Stomach (tissue), 9 donors: Measurements from ENCODE around the gene GNLY. TPM values are rescaled to one million over a fixed set of nuclear protein-coding genes. Genes with fewer than 3 reads are reported as not detected.

Source experiments
- DNase-seq, 2 donors: peaks; one replicate each; pipeline versions ENCODE4 v3.0.0 to v3.0.0-alpha.2; 2013 to 2019
- H3K27ac ChIP-seq, 5 donors: fragments of 200-600 bp in 4 of 5; sonication (generic) in 4 of 5; one replicate each; pipeline ENCODE4 v1.5.1; 2013 to 2019; ENCODE audit warnings: mild to moderate bottlenecking in 1 of 5, moderate library complexity in 1 of 5
- H3K27me3 ChIP-seq, 3 donors: fragments of 200-600 bp; sonication (generic); one replicate each; pipeline ENCODE4 v1.5.1; 2017 to 2019; ENCODE audit warnings: mixed run types in 1 of 3
- H3K36me3 ChIP-seq, 4 donors: fragments of 200-600 bp; sonication (generic); 1 replicate in 3 of 4; 2 replicates in 1 of 4; pipeline ENCODE4 v1.5.1; 2016 to 2019
- H3K4me1 ChIP-seq, 4 donors: fragments of 200-600 bp; sonication (generic); one replicate each; pipeline ENCODE4 v1.5.1; 2016 to 2019
- H3K4me3 ChIP-seq, 4 donors: fragments of 200-600 bp; sonication (generic) in 3 of 4; one replicate each; pipeline ENCODE4 v1.5.1; 2016 to 2019; ENCODE audit warnings: mild to moderate bottlenecking in 1 of 4
- H3K9me3 ChIP-seq, 4 donors: fragments of 200-600 bp; sonication (generic); one replicate each; pipeline ENCODE4 v1.5.1; 2016 to 2019
- EP300 ChIP-seq: sonication (generic); formaldehyde crosslinking; IDR thresholded peaks from one replicate; pipeline ENCODE4 v1.6.1; 2017; ENCODE audit warnings: antibody characterized with exemption
- POLR2A ChIP-seq, 4 donors: fragments of 450-650 bp; IDR thresholded peaks; one replicate each; pipeline ENCODE4 v1.6.1; 2016; ENCODE audit warnings: antibody characterized with exemption in 4 of 4, control low read depth in 2 of 4, mild to moderate bottlenecking in 1 of 4, moderate library complexity in 1 of 4
- POLR2AphosphoS5 ChIP-seq, 3 donors: sonication (generic); formaldehyde crosslinking; IDR thresholded peaks; one replicate each; pipeline ENCODE4 v1.6.1; 2016; ENCODE audit warnings: antibody characterized with exemption in 3 of 3
- WGBS, 5 donors: extraction: QIAGEN DNeasy Blood & Tissue Kit in 3 of 5; methylation state at CpG; one replicate each; pipeline versions ENCODE4 v1.1.5 to v1.1.7; 2013 to 2018; 5-methylcytosine and 5-hydroxymethylcytosine counted together
- intact Hi-C: fragments of 100-400 bp; cut with DNase I; formaldehyde crosslinking; loops from one replicate; pipeline ENCODE4 v1.15.1; 2023; ENCODE audit warnings: low total_unique reads
- polyA plus RNA-seq, 3 donors: library from polyadenylated mRNA; stranded (reverse); fragments of 200-250 nt; gene quantifications; one replicate each; pipeline ENCODE4 v1.2.3, GENCODE V29; 2013
- total RNA-seq, 5 donors: library from RNA; depleted of rRNA; stranded (reverse); fragments of >200 nt; gene quantifications; one replicate each; pipeline versions ENCODE4 v1.1.0 to v1.2.3, GENCODE V29; 2014 to 2016
- TF ChIP-seq, protein P1 (sequence below), 7 experiments: fragments of 450-650 bp in 4 of 7; fragments of 200-600 bp in 3 of 7; sonication (generic) in 3 of 7; IDR thresholded peaks; one replicate each; pipeline ENCODE4 v1.5.1; 2016 to 2019; ENCODE audit warnings: antibody characterized with exemption in 7 of 7, control low read depth in 2 of 7, mild to moderate bottlenecking in 1 of 7
- donor health status: healthy with polysubstance abuse.
- donor health status: Bipolar disorder and iron deficiency.
- donor health status: healthy.

Gene GNLY
- total and polyA plus RNA-seq, 8 donors = 0.72 to 5.8 (median 1.7) TPM; not detected in 3

GRCh38 chr2:85661139-85661858 lies 32.9 kb upstream of the GNLY start:
- H3K4me3 ChIP-seq = no peak overlapping the region
- WGBS, 5 donors = 70 to 84% (median 79%) methylated on average over 7 to 14 of the region's 14 CpGs
- intact Hi-C loops = no loop called here
- DNase-seq = no peak
- H3K36me3 ChIP-seq = peaks cover 2 to 34% (median 24%) of the 10 kb centered on the region in 4 donors
- TF ChIP-seq, protein P1, sequence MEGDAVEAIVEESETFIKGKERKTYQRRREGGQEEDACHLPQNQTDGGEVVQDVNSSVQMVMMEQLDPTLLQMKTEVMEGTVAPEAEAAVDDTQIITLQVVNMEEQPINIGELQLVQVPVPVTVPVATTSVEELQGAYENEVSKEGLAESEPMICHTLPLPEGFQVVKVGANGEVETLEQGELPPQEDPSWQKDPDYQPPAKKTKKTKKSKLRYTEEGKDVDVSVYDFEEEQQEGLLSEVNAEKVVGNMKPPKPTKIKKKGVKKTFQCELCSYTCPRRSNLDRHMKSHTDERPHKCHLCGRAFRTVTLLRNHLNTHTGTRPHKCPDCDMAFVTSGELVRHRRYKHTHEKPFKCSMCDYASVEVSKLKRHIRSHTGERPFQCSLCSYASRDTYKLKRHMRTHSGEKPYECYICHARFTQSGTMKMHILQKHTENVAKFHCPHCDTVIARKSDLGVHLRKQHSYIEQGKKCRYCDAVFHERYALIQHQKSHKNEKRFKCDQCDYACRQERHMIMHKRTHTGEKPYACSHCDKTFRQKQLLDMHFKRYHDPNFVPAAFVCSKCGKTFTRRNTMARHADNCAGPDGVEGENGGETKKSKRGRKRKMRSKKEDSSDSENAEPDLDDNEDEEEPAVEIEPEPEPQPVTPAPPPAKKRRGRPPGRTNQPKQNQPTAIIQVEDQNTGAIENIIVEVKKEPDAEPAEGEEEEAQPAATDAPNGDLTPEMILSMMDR (IDR thresholded peaks at IDR 0.05) = no peak
- TF ChIP-seq POLR2AphosphoS5 (IDR thresholded peaks at IDR 0.05) = no peak
- no peak for TF ChIP-seq POLR2A (IDR thresholded peaks at IDR 0.05)
- TF ChIP-seq EP300 = no peak
- H3K27ac ChIP-seq = peak overlapping the region in 4 of 5 donors; percentile 35 to 56 (median 36)
- no peaks in the 10 kb centered on the region for H3K27me3 ChIP-seq
- H3K9me3 ChIP-seq = no peaks in the 10 kb centered on the region
- peaks cover 0 to 17% (median 4%) of the 10 kb centered on the region in 4 donors for H3K4me1 ChIP-seq

GRCh38 chr2:85662899-85663593 lies 31.1 kb upstream of the GNLY start:
- no peaks in the 10 kb centered on the region for H3K9me3 ChIP-seq
- 83 to 90% (median 87%) methylated on average over 9 to 10 of the region's 10 CpGs for WGBS, 5 donors

GRCh38 chr2:85663594-85664565 lies 30.3 kb upstream of the GNLY start:
- H3K4me1 ChIP-seq = peaks cover 0 to 17% (median 6%) of the 10 kb centered on the region in 4 donors
- 92 to 95% (median 94%) methylated on average over 18 to 23 of the region's 23 CpGs for WGBS, 5 donors
- H3K27ac ChIP-seq = peak overlapping the region in 1 of 5 donors; percentile 47
- no peaks in the 10 kb centered on the region for H3K27me3 ChIP-seq
- H3K36me3 ChIP-seq = peaks cover 0 to 11% (median 5%) of the 10 kb centered on the region in 4 donors
- H3K9me3 ChIP-seq = no peaks in the 10 kb centered on the region
- intact Hi-C loops = no loop called here
- no peak overlapping the region for H3K4me3 ChIP-seq
- TF ChIP-seq POLR2AphosphoS5 (IDR thresholded peaks at IDR 0.05) (no peak), POLR2A (IDR thresholded peaks at IDR 0.05) (no peak), EP300 (no peak)
- TF ChIP-seq, protein P1 (IDR thresholded peaks at IDR 0.05) = no peak
- DNase-seq = no peak

More at GRCh38 chr2:85662899-85663593, 31.1 kb upstream of the GNLY start:
- no peaks in the 10 kb centered on the region for H3K27me3 ChIP-seq
- peaks cover 0 to 17% (median 5%) of the 10 kb centered on the region in 4 donors for H3K4me1 ChIP-seq
- no peak for DNase-seq
- H3K27ac ChIP-seq = peak overlapping the region in 3 of 5 donors; percentile 32 to 47 (median 38)
- H3K4me3 ChIP-seq = no peak overlapping the region
- TF ChIP-seq POLR2AphosphoS5 (IDR thresholded peaks at IDR 0.05) (peak in 1 of 3 donors; percentile 40), POLR2A (IDR thresholded peaks at IDR 0.05) (no peak), EP300 (no peak)
- TF ChIP-seq, protein P1 (IDR thresholded peaks at IDR 0.05) = no peak
- intact Hi-C loops = no loop called here
- H3K36me3 ChIP-seq = peaks cover 2 to 18% (median 12%) of the 10 kb centered on the region in 4 donors
